ENCODE results near the gene EZR. TPM values are rescaled to one million over a fixed set of nuclear protein-coding genes. Genes with fewer than 3 reads are reported as not detected.

The EZR gene
- total and polyA plus RNA-seq, 9 of the 15 experiments (the other 6 are each of a cell fraction or from before 2014, with no cell fraction given) = 36.5 to 162 (median 104) TPM

- no peak for TF ChIP-seq GABPA (tag; conservative IDR thresholded peaks at IDR 0.05; ENCODE audit: low read depth)
- TF ChIP-seq POLR2G (IDR thresholded peaks at IDR 0.05; ENCODE audit: low read depth, low read length) = no peak
- TF ChIP-seq SMAD4 (CRISPR knock-in tag; conservative IDR thresholded peaks at IDR 0.05) = no peak
- peak; percentile 42; the same call in 1 of the 2 replicates for TF ChIP-seq FOSL1 (tag; conservative IDR thresholded peaks at IDR 0.05)
- no peak for TF ChIP-seq TARDBP (IDR thresholded peaks at IDR 0.05)
- TF ChIP-seq SP1 (CRISPR knock-in tag; IDR thresholded peaks at IDR 0.05) = peak; percentile 46; the same call in 1 of the 2 replicates
- no peak for TF ChIP-seq SNIP1 (IDR thresholded peaks at IDR 0.05; ENCODE audit: low read depth)
- no peak for TF ChIP-seq HIVEP1 (CRISPR knock-in tag; IDR thresholded peaks at IDR 0.05)
- TF ChIP-seq ZNF696 (CRISPR knock-in tag; conservative IDR thresholded peaks at IDR 0.05) = no peak
- TF ChIP-seq IRF2 (CRISPR knock-in tag; IDR thresholded peaks at IDR 0.05) = no peak
- no peak for TF ChIP-seq ZNF699 (CRISPR knock-in tag; IDR thresholded peaks at IDR 0.05; ENCODE audit: insufficient replicate concordance)
- no peak for TF ChIP-seq JUN (IDR thresholded peaks at IDR 0.05; ENCODE audit: borderline replicate concordance, low read depth, low read length)
- no peak for TF ChIP-seq JUN (CRISPR knock-in tag; IDR thresholded peaks at IDR 0.05; ENCODE audit: borderline replicate concordance)
- TF ChIP-seq SRSF9 (IDR thresholded peaks at IDR 0.05; ENCODE audit: borderline replicate concordance, low read depth, low read length) = no peak
- peak; percentile 51; the same call in 1 of the 2 replicates for TF ChIP-seq PHF8 (IDR thresholded peaks at IDR 0.05; ENCODE audit: borderline replicate concordance, low read length)
- TF ChIP-seq MCM7 (IDR thresholded peaks at IDR 0.05) = no peak
- peak; percentile 69; the same call in 1 of the 2 replicates for TF ChIP-seq CTBP1 (IDR thresholded peaks at IDR 0.05; ENCODE audit: borderline replicate concordance)
- no peak for TF ChIP-seq CCNT2 (IDR thresholded peaks at IDR 0.05; ENCODE audit: borderline replicate concordance, extremely low read depth, insufficient read length, low read depth, low read length)
- no peak for TF ChIP-seq ZNF224 (CRISPR knock-in tag; IDR thresholded peaks at IDR 0.05)
- TF ChIP-seq MECOM (CRISPR knock-in tag; IDR thresholded peaks at IDR 0.05) = no peak
- no peak for TF ChIP-seq RBM39 (optimal IDR thresholded peaks at IDR 0.05; ENCODE audit: low read depth, low read length)
- TF ChIP-seq TEAD4 (IDR thresholded peaks at IDR 0.05; ENCODE audit: low read length) = 0 out of 2 replicates have a peak, but pooled peaks have one; percentile 5
- TF ChIP-seq TEAD4 (CRISPR knock-in tag; IDR thresholded peaks at IDR 0.05; ENCODE audit: borderline replicate concordance) = no peak
- TF ChIP-seq ZNF175 (CRISPR knock-in tag; IDR thresholded peaks at IDR 0.05; ENCODE audit: low read depth) = no peak
- no peak for TF ChIP-seq MTA2 (IDR thresholded peaks at IDR 0.05; ENCODE audit: low read depth)
- peak; percentile 60 for TF ChIP-seq KDM5B (IDR thresholded peaks at IDR 0.05; ENCODE audit: insufficient replicate concordance, low read depth, low read length)
- TF ChIP-seq ZNF764 (CRISPR knock-in tag; IDR thresholded peaks at IDR 0.05; ENCODE audit: low read depth) = no peak
- TF ChIP-seq GMEB1 (CRISPR knock-in tag; IDR thresholded peaks at IDR 0.05) = no peak
- TF ChIP-seq ERF (CRISPR knock-in tag; IDR thresholded peaks at IDR 0.05) = no peak
- TF ChIP-seq ZBTB1 (CRISPR knock-in tag; IDR thresholded peaks at IDR 0.05; ENCODE audit: borderline replicate concordance, low read depth) = no peak
- no peak for TF ChIP-seq PML (IDR thresholded peaks at IDR 0.05; ENCODE audit: low read length)
- TF ChIP-seq TAF7 (tag; IDR thresholded peaks at IDR 0.05) = no peak
Observed at GRCh38 chr6:158825951-158826306, 6.8 kb upstream of the EZR start (continued).
